Peyer's patch (tissue), 4 donors: ENCODE data around the gene RCCD1. TPM values are rescaled to one million over a fixed set of nuclear protein-coding genes. Genes with fewer than 3 reads are reported as not detected.

Experiments
- DNase-seq, 3 donors: peaks; one replicate each; pipeline ENCODE4 v3.0.0-alpha.2; 2017 to 2019
- H3K27ac ChIP-seq, 4 donors: fragments of 200-600 bp; sonication (generic); one replicate each; pipeline ENCODE4 v1.5.1; 2016 to 2019
- H3K27me3 ChIP-seq, 2 donors: fragments of 200-600 bp; sonication (generic); one replicate each; pipeline ENCODE4 v1.5.1; 2019
- H3K36me3 ChIP-seq, 3 donors: fragments of 200-600 bp; sonication (generic); one replicate each; pipeline ENCODE4 v1.5.1; 2016 to 2019
- H3K4me1 ChIP-seq, 4 donors: fragments of 200-600 bp; sonication (generic); one replicate each; pipeline ENCODE4 v1.5.1; 2016 to 2019
- H3K4me3 ChIP-seq, 4 donors: fragments of 200-600 bp; sonication (generic); 1 replicate in 3 of 4; 2 replicates in 1 of 4; pipeline ENCODE4 v1.5.1; 2016 to 2019; ENCODE audit warnings: mild to moderate bottlenecking in 1 of 4
- H3K9me3 ChIP-seq, 4 donors: fragments of 200-600 bp; sonication (generic); one replicate each; pipeline ENCODE4 v1.5.1; 2016 to 2019; ENCODE audit warnings: mild to moderate bottlenecking in 1 of 4
- CTCF ChIP-seq, 6 experiments: fragments of 450-650 bp in 4 of 6; fragments of 200-600 bp in 2 of 6; sonication (generic) in 1 of 6; IDR thresholded peaks; one replicate each; pipeline ENCODE4 v1.5.1; 2017 to 2019; ENCODE audit warnings: antibody characterized with exemption in 6 of 6, mild to moderate bottlenecking in 3 of 6, moderate library complexity in 1 of 6
- POLR2A ChIP-seq, 2 donors: fragments of 450-650 bp; IDR thresholded peaks; one replicate each; pipeline ENCODE4 v1.5.1; 2017; ENCODE audit warnings: antibody characterized with exemption in 2 of 2, mild to moderate bottlenecking in 2 of 2, moderate library complexity in 2 of 2
- small RNA-seq, 2 donors: library from RNA; depleted of rRNA; stranded (forward); fragments of <200 nt; gene quantifications; one replicate each; pipeline ENCODE3, GENCODE V24; 2016
- total RNA-seq, 4 donors: library from RNA; depleted of rRNA; stranded (reverse); fragments of >200 nt; gene quantifications; one replicate each; pipeline ENCODE4 v1.1.0, GENCODE V29; 2016

Gene RCCD1
- total RNA-seq, 4 donors from 2014 or later = 10.2 to 23.1 (median 20.1) TPM

GRCh38 chr15:90998737-90999136, 44.1 kb downstream of the RCCD1 start:
- peaks cover 0 to 4% (median 0%) of the 10 kb centered on the region in 4 donors for H3K4me1 ChIP-seq
- no peak overlapping the region for H3K4me3 ChIP-seq
- no peaks in the 10 kb centered on the region for H3K9me3 ChIP-seq
- TF ChIP-seq POLR2A (IDR thresholded peaks at IDR 0.05) (no peak), CTCF (IDR thresholded peaks at IDR 0.05) (no peak)
- H3K27me3 ChIP-seq = no peaks in the 10 kb centered on the region
- H3K27ac ChIP-seq = no peak overlapping the region
- H3K36me3 ChIP-seq = peaks cover 0 to 50% (median 0%) of the 10 kb centered on the region in 3 donors
- DNase-seq = no peak

- peaks cover 0 to 75% (median 0%) of the 10 kb centered on the region in 3 donors for H3K36me3 ChIP-seq
- no peak overlapping the region for H3K4me3 ChIP-seq
- no peak for TF ChIP-seq POLR2A (IDR thresholded peaks at IDR 0.05)
- no peak for TF ChIP-seq CTCF (IDR thresholded peaks at IDR 0.05)
- H3K27me3 ChIP-seq = no peaks in the 10 kb centered on the region
- no peaks in the 10 kb centered on the region for H3K4me1 ChIP-seq
- H3K27ac ChIP-seq = no peak overlapping the region
- DNase-seq = no peak
- no peaks in the 10 kb centered on the region for H3K9me3 ChIP-seq
Measured at GRCh38 chr15:91001209-91001608, 46.5 kb downstream of the RCCD1 start.

GRCh38 chr15:91007266-91007665, 52.6 kb downstream of the RCCD1 start:
- H3K36me3 ChIP-seq = peaks cover 0 to 92% (median 0%) of the 10 kb centered on the region in 3 donors
- H3K4me3 ChIP-seq = no peak overlapping the region
- H3K4me1 ChIP-seq = no peaks in the 10 kb centered on the region
- H3K27ac ChIP-seq = no peak overlapping the region
- no peaks in the 10 kb centered on the region for H3K27me3 ChIP-seq
- no peaks in the 10 kb centered on the region for H3K9me3 ChIP-seq
- no peak for TF ChIP-seq CTCF (IDR thresholded peaks at IDR 0.05)
- no peak for TF ChIP-seq POLR2A (IDR thresholded peaks at IDR 0.05)
- DNase-seq = no peak

Small RNAs within 50 kb of the gene (small RNA-seq; reads per million reads assigned to genes)
- 0 reads per million in 2 donors for gene RF00019

Other genes starting within 250 kb of the RCCD1 start
- gene BLM, start 237.5 kb upstream of the RCCD1 start, total RNA-seq = 1 to 10 TPM in 3 of 4 donors, under 1 TPM in 1; 0.94 to 8.4 (median 4.2) TPM
- gene FURIN, start 86.3 kb upstream of the RCCD1 start, total RNA-seq = 10 to 100 TPM; 53.6 to 76.7 (median 70.1) TPM
- 10 to 100 TPM in 3 of 4 donors, 1 to 10 TPM in 1; 4.7 to 37.1 (median 20.5) TPM for gene FES, start 70.4 kb upstream of the RCCD1 start, total RNA-seq
- 100 to 1,000 TPM in 3 of 4 donors, 10 to 100 TPM in 1; 76.2 to 188 (median 141) TPM for gene MAN2A2, start 51.6 kb upstream of the RCCD1 start, total RNA-seq
- gene HDDC3, start 22.3 kb upstream of the RCCD1 start, total RNA-seq = 10 to 100 TPM; 16.5 to 35.6 (median 23.4) TPM
- 10 to 100 TPM; 45.6 to 78.4 (median 55.3) TPM for gene UNC45A, start 19.6 kb upstream of the RCCD1 start, total RNA-seq
- gene PRC1, start 39.7 kb downstream of the RCCD1 start, total RNA-seq = 10 to 100 TPM; 11.9 to 86.6 (median 22.8) TPM
- 10 to 100 TPM; 12.4 to 31.5 (median 27.8) TPM for gene VPS33B, start 67.7 kb downstream of the RCCD1 start, total RNA-seq
- 1 to 10 TPM in 1 of 4 donors, under 1 TPM in 3; 0.18 to 2.5 (median 0.69) TPM for gene SV2B, start 145.4 kb downstream of the RCCD1 start, total RNA-seq